ENCODE results near the gene MT1F.
"Not testable (repeated sequence)": the region's sequence is repeated elsewhere in the genome, so short reads cannot be mapped to it uniquely, and the experiment has no call there.

MT1F gene

DNA sequence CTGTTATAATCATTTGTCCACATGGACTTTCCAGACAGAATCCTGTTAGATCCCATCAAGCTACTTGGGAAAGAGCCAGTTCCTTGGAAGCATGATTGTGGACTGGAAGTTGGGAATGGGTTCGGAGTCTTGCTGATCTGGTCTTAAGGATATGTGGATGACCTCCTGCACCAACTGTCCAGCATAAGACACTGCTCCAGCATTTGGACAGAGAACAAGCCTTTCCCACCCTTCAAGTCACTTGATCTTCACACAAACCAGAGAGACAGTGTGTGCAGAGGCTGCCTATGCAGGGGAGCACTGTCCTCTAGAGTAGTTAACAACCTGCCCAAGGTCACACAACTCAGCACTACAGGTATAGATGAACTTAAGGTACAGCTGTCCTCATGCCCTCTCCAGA is 11.9 kb upstream of the MT1F start:
- DNase-seq: no peak

DNA sequence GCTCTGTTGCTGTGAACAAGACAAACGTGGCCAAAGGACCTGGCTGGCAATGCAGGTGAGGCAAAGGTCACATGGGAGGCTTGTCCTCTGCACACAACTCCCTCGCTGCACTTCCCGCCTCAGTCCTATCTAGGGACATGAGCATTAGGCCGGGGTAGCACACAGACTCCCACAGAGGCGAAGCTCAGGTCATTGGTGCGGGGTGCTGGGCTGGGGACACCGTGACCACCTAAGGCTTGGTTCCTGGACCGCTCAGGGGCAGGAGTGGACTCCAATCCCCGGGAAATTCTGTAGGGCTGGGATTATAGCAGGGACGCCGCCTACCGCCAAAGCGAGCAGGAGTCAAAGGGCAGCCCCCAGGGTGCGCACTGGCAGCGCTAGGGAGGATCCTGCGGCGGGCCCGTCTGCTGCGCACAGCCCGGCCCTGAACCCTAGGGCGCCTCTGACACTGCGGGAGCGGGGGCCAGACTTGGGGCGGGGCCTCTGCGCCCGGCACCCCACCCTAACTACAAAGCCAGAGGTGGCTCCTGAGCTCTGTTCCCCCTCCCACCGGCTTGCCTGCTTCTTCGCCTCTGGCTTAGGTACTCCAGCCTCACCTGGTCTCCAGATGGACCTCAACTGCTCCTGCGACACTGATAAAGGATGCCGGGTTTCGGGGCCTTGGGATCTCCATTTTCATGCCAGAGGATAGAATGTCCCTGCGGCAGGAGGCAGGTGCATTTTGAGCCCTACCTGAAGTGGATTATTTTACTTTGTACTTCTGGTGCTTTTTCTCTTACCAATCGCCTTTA is 9.9 kb upstream of the MT1F start:
- no peak for DNase-seq

- DNase-seq: no peak
Observed at GRCh38 chr16:56649271-56649670, 8.5 kb upstream of the MT1F start.

DNA sequence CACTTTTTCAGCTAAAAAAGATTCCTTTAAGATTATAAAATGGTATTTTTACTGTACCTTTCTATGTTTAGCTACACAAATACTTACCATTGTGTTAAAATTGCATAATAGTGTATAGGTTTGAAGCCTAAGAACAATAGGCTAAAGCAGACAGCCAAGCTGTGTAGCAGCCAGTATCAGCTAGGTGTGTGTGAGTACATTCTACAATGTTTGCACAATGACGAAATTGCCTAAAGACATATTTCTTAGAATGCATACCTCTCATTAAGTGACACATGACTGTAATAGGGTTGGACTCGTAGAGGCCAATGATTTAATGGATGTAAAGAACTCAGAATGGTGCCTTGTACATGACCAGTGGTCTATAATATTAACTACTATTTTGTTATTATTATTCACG is 7.9 kb upstream of the MT1F start:
- no peak for DNase-seq

- no peak for DNase-seq
Observed at GRCh38 chr16:56651586-56651985, 6.2 kb upstream of the MT1F start, which contains the start of gene MT1B. Gene MT1B, plus strand, starts transcription at chr16:56651886. Its CDS starts 68 bp downstream, at chr16:56651954.

DNA sequence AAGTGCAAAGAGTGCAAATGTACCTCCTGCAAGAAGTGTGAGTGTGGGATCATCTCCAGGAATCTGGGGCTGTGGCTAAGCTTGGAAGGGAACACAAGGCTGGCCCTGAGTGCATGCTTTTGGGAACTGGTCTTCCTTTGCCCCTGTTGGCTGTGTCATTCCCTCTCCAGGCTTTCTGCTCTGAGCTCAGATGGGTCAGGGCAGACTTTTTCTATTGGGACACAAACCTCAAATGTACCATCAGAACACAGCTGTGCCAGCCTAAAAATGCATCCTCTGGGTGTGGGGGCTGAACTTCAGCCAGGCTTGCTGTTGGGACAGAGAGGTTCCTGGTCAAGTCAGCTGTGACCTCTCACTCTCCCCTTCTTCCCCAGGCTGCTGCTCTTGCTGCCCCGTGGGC is 5.2 kb upstream of the MT1F start:
- no peak for DNase-seq

GRCh38 chr16:56653218-56653617 is 4.5 kb upstream of the MT1F start:
- no peak for DNase-seq

- DNase-seq: no peak
Observed at GRCh38 chr16:56658327-56658875, 642 bp downstream of the MT1F start.

- DNase-seq: no peak
Observed at GRCh38 chr16:56662357-56663354, 4.9 kb downstream of the MT1F start.

DNA sequence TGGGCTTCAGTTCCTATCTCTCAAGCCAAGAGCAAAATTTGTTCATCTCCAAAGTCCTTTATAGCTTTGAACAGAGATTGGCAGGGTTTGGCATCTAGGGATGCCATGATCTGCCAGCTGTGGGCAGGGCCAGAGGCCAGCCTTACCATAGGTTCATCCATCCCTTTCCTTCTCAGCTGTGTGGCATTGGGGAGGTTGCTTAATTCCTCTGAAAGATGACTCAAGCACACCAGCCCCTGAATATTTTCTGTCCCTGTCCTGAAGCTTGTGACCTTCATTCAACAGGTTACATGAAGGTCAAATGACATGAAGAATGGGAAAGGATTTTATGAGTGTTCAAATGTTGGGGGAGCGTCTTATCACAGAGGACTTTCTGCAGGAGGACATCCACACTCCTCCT is 6.7 kb downstream of the MT1F start:
- no peak for DNase-seq

- not testable (repeated sequence) for DNase-seq
Observed at GRCh38 chr16:56665286-56666261, 7.8 kb downstream of the MT1F start.

DNA sequence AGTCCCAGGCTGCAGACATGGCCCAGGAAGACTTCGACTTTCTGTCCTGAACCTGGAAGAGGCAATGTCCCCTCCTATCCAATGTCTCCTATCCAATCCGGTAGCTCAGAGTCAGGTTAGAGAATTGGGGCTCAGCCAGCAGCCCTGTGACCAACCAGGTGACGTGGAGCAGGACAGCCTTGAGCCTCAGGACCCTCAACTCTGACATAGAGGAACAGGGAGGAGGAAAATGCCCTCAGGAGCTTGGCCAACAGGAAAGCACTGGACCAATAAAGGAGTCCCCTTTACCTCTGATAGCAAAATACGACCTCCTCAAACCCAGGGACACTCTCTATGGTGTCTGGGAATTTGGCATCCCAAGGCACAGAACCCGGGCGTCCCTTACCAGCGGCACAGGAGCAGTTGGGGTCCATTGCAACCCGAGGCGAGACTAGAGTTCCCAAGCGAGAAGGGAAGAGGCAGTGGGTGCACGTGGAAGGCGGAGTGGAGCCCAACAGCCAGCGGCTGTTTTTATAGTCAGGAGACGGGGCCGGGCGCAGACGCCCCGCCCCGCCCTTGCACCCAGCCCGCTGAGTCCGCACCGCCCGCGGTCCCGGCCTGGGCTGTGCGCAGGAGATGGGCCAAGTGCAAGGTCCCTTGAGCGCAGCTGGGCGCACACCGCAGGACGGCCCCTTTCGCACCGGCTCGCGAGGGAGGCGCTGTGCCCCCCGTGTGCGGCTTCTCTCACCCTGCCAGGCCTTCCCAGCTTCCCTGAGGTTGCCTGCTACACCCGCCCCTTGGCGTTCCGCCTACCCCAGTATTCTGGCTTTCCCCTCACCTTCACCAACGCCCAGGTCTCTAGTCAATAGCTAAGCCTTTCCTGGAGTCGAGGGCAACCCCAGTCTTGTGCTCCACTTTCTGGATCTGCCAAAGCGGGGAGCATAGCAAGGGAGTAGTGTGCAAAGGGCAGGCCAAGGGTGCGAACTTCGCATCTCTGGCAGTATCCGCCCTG is 10.1 kb downstream of the MT1F start, which contains the start of gene MT1G:
Gene MT1G (minus strand): TSS at position 485 of the 991 bp plus-strand sequence. CDS start 72 bp downstream, at position 413.
- no peak for DNase-seq

DNA sequence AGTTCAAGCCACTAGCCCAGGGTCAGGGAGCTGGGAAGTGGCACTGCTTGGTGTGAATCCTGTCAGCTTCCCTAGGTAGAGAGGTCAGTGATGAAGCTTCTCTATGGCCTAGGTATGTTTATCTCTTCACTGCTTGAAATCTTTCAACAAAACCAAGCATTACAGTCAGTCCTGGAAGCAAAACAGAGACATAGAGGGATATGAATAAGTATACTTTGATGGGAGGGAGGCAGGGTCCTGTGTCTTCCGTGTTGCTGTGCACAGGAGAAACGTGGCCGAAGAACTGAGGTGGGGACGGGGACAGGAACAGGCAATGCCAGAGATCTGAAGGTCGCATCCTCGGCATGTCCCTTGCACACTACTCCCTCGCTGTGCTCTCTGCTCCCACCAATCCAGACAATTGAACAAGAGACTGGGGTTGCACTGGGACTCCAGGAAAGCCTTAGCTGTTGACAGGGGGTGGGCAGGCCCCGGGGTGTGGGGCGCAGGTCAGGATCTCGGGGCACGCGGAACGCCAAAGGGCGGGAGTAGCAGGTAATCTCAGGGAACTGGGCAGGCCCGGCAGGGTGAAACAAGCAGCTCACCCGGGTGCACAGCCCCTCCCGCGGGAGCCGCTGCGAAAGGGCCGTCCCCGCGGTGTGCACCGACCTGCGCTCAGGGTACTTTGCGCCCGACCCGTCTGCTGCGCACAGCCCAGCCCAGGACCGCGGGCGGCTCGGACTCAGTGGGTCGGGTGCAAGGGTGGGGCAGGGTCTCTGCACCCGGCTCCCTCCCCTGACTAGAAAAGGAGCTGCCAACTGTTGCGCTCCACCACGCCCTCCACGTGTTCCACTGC is 11.5 kb downstream of the MT1F start, which contains the start of gene MT1H:
Gene MT1H (plus strand): TSS at position 810 of the 835 bp plus-strand sequence. CDS start 71 bp downstream, outside the sequence.
- DNase-seq: no peak

DNA sequence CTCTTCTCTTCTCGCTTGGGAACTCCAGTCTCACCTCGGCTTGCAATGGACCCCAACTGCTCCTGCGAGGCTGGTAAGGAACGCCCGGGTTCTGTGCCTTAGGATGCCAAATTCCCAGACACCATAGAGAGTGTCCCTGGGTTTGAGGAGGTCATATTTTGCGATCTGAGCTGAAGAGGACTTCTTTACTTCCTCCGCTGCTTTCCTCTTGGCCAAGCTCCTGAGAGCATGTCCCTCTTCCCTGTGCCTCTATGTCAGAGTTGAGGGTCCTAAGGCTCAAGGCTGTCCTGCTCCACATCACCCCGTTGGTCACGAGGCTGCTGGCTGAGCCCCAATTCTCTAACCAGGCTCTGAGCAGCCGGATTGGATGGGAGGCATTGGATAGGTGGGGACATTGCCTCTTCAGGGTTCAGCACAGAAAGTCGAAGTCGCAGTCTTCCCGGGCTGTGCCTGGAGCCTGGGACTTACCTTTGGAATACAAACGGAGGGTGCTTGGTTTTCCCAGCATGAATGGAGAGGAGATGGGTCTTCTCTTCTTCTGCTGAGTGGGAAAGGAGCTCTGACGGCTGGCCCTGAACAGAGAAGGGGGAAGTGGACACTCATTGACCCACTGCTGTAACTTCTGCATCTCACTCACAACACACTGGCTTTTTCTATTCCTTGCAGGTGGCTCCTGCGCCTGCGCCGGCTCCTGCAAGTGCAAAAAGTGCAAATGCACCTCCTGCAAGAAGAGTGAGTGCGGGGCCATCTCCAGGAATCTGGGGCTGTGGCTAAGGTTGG is 12.3 kb downstream of the MT1F start:
- no peak for DNase-seq

DNA sequence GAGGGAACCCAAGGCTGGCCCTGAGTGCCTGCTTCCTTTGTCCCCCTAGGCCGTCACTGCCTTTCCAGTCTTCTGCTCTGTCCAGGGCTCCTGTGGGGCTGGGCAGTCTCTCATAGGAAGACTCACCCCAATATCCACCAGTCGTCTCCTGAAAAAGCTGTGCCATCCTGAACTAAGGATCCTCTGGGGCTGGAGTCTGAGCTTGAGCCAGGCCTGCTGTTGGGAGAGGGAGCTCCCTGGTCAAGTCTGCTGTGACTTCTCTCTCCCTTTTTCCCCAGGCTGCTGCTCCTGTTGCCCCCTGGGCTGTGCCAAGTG is 12.8 kb downstream of the MT1F start:
- no peak for DNase-seq

- not testable (repeated sequence) for DNase-seq
Observed at GRCh38 chr16:56671691-56672090, 13.9 kb downstream of the MT1F start.

GRCh38 chr16:56672171-56672570 is 14.4 kb downstream of the MT1F start:
- not testable (repeated sequence) for DNase-seq

GRCh38 chr16:56672761-56673536 is 15.2 kb downstream of the MT1F start:
- DNase-seq: no peak

Data from T1000 (cell line).